K562 (cell line): Measurements from ENCODE around the gene GGA3. TPM values are rescaled to one million over a fixed set of nuclear protein-coding genes. Genes with fewer than 3 reads are reported as not detected.

ENCODE experiments used
- GABPA ChIP-seq: fragments of 200-800 bp; sonication (Bioruptor generic); conservative IDR thresholded peaks from 2 replicates; pipeline ENCODE4 v1.6.1; 2016; ENCODE audit warnings: low read depth, missing genetic modification characterization, missing compliant biosample characterization
- HDAC1 ChIP-seq, 2 experiments: fragments of 450-650 bp; IDR thresholded peaks; 2 replicates each; pipeline ENCODE4 v1.6.1; 2016 to 2017; ENCODE audit warnings: inconsistent platforms in 1 of 2, mild to moderate bottlenecking in 1 of 2, moderate library complexity in 1 of 2
- HEY1 ChIP-seq: fragments of 250-450 bp; sonication (Bioruptor Pico); IDR thresholded peaks from 2 replicates; pipeline ENCODE4 v1.5.0; 2020; ENCODE audit warnings: mild to moderate bottlenecking, moderate library complexity, borderline replicate concordance
- NCOR1 ChIP-seq: fragments of 450-650 bp; IDR thresholded peaks from 2 replicates; pipeline ENCODE4 v1.6.1; 2016; ENCODE audit warnings: mild to moderate bottlenecking, moderate library complexity
- NEUROD1 ChIP-seq: fragments of 150-350 bp; IDR thresholded peaks from 2 replicates; pipeline ENCODE4 v1.6.1; 2014; ENCODE audit warnings: borderline replicate concordance, low read length, low read depth; ENCODE audit not compliant: partially characterized antibody
- NFE2 ChIP-seq: IDR thresholded peaks from 2 replicates; pipeline ENCODE4 v1.6.1; 2014; ENCODE audit warnings: antibody characterized with exemption, low read depth
- RB1 ChIP-seq: fragments of 450-650 bp; IDR thresholded peaks from 2 replicates; pipeline ENCODE4 v1.6.1; 2017; ENCODE audit warnings: low read depth, mild to moderate bottlenecking
- XRCC3 ChIP-seq: fragments of 450-650 bp; IDR thresholded peaks from 2 replicates; pipeline ENCODE4 v1.6.1; 2017; ENCODE audit warnings: mild to moderate bottlenecking, moderate library complexity
- XRCC5 ChIP-seq: fragments of 200-400 bp; formaldehyde crosslinking; IDR thresholded peaks from 2 replicates; pipeline ENCODE4 v1.6.1; 2017; ENCODE audit warnings: low read depth, mild to moderate bottlenecking, low read length
- ZNF57 ChIP-seq: fragments of 450-650 bp; formaldehyde crosslinking; IDR thresholded peaks from 2 replicates; pipeline ENCODE4 v1.4.0; 2020; ENCODE audit warnings: mild to moderate bottlenecking, moderate library complexity
- polyA plus RNA-seq, 8 experiments: library from polyadenylated mRNA; depleted of rRNA in 4 of 8; stranded (reverse) in 5 of 8; unstranded in 3 of 8; fragments of >200 nt; fragmentation: Nextera tagmentation in 2 of 8; fragmentation: Illumina TruSeq in 1 of 8; extraction: Ambion mirVana in 2 of 8; extraction: Trizol in 1 of 8; gene quantifications; 2 replicates each; pipeline versions ENCODE4 v1.2.1 to v1.2.3, GENCODE V29; 2011 to 2014; ENCODE audit warnings: inconsistent platforms in 1 of 8, missing spikeins in 1 of 8
- total RNA-seq, 7 experiments: library from RNA; depleted of rRNA in 6 of 7; stranded (reverse); fragments of >200 nt in 6 of 7; fragmentation: Illumina TruSeq in 2 of 7; extraction: Trizol in 2 of 7; gene quantifications; 2 replicates each; pipeline versions ENCODE4 v1.2.1 to v1.2.3, GENCODE V29; 2011 to 2021; ENCODE audit warnings: low replicate concordance in 1 of 7
- TF ChIP-seq, protein P1 (sequence below): fragments of 450-650 bp; IDR thresholded peaks from 2 replicates; pipeline ENCODE4 v1.6.1; 2016; ENCODE audit warnings: mild to moderate bottlenecking
- TF ChIP-seq, protein P2 (sequence below): fragments of 250-450 bp; sonication (Bioruptor Pico); IDR thresholded peaks from 2 replicates; pipeline ENCODE4 v1.8.0; 2021; ENCODE audit warnings: mild to moderate bottlenecking, moderate library complexity
- TF ChIP-seq, protein P3 (sequence below): sonication (generic); formaldehyde crosslinking; IDR thresholded peaks from 2 replicates; pipeline ENCODE4 v1.8.1; 2022; ENCODE audit warnings: missing genetic modification reagents
- TF ChIP-seq, protein P4 (sequence below), 2 experiments: fragments of 150-350 bp in 1 of 2; IDR thresholded peaks; 2 replicates each; pipeline ENCODE4 v1.6.1; 2012 to 2016; ENCODE audit warnings: low read depth in 2 of 2, low read length in 2 of 2, mild to moderate bottlenecking in 1 of 2, moderate library complexity in 1 of 2
- TF ChIP-seq, protein P5 (sequence below): fragments of 250-450 bp; sonication (Bioruptor Pico); IDR thresholded peaks from 2 replicates; pipeline ENCODE4 v1.5.0; 2020; ENCODE audit warnings: mild to moderate bottlenecking

Gene GGA3
- total and polyA plus RNA-seq, 9 of the 15 experiments (the other 6 are each of a cell fraction or from before 2014, with no cell fraction given) = 5.7 to 64.9 (median 25.4) TPM

DNA sequence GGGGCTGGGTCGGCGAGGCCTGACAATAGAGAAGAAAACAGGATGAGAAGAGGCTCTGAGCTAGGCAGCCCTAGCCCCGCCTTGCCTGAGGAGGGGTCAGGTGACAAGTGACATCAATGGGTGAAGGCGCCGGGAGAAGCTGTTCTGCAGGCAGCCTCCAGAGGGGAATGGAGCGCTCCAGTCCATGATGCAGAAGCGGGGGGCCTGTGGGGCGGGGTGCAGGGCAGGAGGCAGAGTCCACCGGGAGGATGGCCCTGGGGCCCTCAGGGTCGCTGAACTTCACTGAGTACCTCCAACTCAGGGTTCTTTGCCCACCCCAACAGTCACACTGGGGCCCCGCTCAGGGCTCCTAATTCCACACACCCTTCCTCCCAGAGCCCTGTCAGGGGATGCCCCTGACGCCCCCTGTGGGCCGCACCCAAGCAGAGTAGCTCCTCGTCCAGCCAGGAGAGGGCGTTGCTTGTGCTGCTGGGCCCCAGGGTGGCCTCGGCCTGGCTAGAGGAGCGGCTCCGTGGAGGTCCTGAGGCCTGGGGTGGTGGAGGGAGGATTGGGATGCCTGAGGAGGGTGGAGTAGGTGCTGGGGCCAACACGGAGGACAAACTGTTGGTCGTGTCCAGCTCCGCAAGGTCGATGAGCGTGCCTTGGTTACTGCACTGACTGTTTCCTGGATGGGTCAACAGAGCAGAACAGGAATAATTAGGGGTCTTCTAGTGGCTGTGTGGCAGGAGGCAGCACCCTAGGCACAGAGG is 20.8 kb downstream of the GGA3 start (continued):
- TF ChIP-seq HEY1 (CRISPR knock-in tag) (no peak), ZNF57 (no peak), GABPA (tag) (no peak), NEUROD1 (peak; percentile 25), NFE2 (no peak), XRCC3 (no peak), XRCC5 (0 out of 2 replicates have a peak, but pooled peaks have one; percentile 34), RB1 (peak; percentile 77; the same call in 1 of the 2 replicates), NCOR1 (no peak), HDAC1 (IDR thresholded peaks at IDR 0.05) (no peak)
- TF ChIP-seq, protein P1, sequence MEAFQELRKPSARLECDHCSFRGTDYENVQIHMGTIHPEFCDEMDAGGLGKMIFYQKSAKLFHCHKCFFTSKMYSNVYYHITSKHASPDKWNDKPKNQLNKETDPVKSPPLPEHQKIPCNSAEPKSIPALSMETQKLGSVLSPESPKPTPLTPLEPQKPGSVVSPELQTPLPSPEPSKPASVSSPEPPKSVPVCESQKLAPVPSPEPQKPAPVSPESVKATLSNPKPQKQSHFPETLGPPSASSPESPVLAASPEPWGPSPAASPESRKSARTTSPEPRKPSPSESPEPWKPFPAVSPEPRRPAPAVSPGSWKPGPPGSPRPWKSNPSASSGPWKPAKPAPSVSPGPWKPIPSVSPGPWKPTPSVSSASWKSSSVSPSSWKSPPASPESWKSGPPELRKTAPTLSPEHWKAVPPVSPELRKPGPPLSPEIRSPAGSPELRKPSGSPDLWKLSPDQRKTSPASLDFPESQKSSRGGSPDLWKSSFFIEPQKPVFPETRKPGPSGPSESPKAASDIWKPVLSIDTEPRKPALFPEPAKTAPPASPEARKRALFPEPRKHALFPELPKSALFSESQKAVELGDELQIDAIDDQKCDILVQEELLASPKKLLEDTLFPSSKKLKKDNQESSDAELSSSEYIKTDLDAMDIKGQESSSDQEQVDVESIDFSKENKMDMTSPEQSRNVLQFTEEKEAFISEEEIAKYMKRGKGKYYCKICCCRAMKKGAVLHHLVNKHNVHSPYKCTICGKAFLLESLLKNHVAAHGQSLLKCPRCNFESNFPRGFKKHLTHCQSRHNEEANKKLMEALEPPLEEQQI = no peak
- TF ChIP-seq, protein P2, sequence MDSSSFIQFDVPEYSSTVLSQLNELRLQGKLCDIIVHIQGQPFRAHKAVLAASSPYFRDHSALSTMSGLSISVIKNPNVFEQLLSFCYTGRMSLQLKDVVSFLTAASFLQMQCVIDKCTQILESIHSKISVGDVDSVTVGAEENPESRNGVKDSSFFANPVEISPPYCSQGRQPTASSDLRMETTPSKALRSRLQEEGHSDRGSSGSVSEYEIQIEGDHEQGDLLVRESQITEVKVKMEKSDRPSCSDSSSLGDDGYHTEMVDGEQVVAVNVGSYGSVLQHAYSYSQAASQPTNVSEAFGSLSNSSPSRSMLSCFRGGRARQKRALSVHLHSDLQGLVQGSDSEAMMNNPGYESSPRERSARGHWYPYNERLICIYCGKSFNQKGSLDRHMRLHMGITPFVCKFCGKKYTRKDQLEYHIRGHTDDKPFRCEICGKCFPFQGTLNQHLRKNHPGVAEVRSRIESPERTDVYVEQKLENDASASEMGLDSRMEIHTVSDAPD (CRISPR knock-in tag) = no peak
- TF ChIP-seq, protein P3, sequence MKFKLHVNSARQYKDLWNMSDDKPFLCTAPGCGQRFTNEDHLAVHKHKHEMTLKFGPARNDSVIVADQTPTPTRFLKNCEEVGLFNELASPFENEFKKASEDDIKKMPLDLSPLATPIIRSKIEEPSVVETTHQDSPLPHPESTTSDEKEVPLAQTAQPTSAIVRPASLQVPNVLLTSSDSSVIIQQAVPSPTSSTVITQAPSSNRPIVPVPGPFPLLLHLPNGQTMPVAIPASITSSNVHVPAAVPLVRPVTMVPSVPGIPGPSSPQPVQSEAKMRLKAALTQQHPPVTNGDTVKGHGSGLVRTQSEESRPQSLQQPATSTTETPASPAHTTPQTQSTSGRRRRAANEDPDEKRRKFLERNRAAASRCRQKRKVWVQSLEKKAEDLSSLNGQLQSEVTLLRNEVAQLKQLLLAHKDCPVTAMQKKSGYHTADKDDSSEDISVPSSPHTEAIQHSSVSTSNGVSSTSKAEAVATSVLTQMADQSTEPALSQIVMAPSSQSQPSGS = no peak
- TF ChIP-seq, protein P4, sequence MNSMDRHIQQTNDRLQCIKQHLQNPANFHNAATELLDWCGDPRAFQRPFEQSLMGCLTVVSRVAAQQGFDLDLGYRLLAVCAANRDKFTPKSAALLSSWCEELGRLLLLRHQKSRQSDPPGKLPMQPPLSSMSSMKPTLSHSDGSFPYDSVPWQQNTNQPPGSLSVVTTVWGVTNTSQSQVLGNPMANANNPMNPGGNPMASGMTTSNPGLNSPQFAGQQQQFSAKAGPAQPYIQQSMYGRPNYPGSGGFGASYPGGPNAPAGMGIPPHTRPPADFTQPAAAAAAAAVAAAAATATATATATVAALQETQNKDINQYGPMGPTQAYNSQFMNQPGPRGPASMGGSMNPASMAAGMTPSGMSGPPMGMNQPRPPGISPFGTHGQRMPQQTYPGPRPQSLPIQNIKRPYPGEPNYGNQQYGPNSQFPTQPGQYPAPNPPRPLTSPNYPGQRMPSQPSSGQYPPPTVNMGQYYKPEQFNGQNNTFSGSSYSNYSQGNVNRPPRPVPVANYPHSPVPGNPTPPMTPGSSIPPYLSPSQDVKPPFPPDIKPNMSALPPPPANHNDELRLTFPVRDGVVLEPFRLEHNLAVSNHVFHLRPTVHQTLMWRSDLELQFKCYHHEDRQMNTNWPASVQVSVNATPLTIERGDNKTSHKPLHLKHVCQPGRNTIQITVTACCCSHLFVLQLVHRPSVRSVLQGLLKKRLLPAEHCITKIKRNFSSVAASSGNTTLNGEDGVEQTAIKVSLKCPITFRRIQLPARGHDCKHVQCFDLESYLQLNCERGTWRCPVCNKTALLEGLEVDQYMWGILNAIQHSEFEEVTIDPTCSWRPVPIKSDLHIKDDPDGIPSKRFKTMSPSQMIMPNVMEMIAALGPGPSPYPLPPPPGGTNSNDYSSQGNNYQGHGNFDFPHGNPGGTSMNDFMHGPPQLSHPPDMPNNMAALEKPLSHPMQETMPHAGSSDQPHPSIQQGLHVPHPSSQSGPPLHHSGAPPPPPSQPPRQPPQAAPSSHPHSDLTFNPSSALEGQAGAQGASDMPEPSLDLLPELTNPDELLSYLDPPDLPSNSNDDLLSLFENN (IDR thresholded peaks at IDR 0.05; ENCODE audit: low read depth in 2 of 2, low read length in 2 of 2) = no peak
- TF ChIP-seq, protein P5, sequence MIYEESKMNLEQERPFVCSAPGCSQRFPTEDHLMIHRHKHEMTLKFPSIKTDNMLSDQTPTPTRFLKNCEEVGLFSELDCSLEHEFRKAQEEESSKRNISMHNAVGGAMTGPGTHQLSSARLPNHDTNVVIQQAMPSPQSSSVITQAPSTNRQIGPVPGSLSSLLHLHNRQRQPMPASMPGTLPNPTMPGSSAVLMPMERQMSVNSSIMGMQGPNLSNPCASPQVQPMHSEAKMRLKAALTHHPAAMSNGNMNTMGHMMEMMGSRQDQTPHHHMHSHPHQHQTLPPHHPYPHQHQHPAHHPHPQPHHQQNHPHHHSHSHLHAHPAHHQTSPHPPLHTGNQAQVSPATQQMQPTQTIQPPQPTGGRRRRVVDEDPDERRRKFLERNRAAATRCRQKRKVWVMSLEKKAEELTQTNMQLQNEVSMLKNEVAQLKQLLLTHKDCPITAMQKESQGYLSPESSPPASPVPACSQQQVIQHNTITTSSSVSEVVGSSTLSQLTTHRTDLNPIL (CRISPR knock-in tag) = no peak
